HG02884 (cell line): ENCODE results near the gene FLII.
"Not testable (repeated sequence)": the region's sequence is repeated elsewhere in the genome, so short reads cannot be mapped to it uniquely, and the experiment has no call there.

Experiments
- ATAC-seq: cut with Tn5 transposase; IDR thresholded peaks from one replicate; pipeline ENCODE4 v1.9.1; 2021; ENCODE audit warnings: mild to moderate bottlenecking, moderate library complexity; ENCODE audit not compliant: unreplicated experiment

The FLII gene

DNA sequence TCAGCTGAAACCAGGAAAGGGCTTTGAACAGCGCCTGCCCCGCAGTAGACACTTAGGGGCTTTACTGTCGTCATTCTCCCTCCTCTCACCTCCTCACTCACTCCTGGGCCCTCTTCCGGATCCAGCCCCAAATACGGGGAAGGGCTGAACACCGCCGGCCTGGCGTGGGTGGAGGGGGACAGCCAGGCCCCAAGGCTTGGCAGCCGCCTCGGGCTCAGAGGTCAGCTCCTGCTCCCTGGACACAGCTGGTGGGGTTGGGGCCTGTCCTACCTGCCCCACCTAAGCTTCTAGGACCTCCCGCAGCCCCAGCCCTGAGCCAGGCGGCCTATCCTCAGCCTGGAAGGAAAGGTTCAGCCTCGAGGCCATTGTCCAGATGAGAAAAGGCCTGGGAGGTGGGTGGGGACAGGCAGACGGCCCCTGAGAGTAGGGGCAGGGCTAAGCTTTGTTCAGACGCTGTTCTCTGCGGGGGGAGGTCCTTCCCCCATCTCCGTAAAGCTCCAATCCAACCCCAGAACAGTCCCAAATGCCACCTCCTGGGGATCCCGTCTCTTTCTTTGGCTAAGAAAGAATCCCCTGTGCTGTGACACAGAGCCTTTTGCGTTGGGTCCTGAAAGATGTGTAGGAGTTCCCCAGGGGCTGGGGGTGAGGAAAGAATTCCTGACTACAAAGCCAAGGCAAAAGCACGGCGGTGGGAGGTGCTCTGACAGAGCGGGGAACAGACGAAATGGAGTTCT is 34.0 kb downstream of the FLII start:
- no peak for ATAC-seq

DNA sequence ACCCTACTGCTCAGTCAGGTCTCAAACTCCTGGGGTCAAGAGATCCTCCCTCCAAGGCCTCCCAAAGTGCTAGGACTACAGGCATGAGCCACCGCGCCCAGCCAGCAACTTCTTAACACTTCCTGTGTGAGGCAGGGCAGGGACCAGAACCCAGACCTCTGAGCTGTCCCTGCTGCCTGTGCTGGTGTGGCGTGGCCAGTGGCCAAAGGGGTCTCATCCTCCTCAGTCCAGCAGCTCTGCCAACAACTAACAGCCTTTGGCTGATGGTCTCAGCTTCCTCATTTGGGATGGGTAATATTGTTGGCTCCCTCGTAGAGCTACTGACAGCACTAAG is 34.5 kb downstream of the FLII start:
- ATAC-seq, result no peak

DNA sequence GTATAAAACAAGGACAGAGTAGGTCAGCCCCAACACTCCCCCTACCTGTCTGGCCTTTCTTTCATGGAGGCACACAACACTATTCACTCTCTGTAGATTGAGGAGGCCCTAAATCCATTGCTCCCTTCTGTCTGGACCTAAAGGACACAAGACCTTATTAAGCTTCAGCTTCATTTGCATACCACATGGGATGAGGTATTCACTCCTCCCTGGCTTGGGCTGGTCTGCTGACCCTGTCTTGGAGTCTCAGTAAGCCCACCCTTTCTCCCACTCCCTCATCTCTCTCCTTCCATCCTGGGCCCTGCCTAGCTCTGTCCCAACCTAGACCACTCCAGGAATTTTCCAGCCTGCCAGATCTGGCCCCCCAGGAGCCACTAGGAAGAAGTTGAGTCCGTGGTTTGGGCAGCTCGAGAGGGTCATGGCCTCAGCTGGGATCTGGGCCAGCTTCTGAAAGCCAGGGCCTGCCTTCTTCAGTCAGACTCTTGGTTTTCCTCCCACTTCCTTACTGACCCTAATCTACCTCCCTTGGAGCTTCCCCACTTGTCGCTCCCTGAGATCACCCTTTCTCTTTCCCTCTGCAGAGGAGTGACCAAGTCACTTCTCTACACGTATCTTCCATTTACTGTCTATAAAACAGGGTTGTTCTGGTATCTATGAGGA is 39.7 kb downstream of the FLII start:
- ATAC-seq, result no peak

DNA sequence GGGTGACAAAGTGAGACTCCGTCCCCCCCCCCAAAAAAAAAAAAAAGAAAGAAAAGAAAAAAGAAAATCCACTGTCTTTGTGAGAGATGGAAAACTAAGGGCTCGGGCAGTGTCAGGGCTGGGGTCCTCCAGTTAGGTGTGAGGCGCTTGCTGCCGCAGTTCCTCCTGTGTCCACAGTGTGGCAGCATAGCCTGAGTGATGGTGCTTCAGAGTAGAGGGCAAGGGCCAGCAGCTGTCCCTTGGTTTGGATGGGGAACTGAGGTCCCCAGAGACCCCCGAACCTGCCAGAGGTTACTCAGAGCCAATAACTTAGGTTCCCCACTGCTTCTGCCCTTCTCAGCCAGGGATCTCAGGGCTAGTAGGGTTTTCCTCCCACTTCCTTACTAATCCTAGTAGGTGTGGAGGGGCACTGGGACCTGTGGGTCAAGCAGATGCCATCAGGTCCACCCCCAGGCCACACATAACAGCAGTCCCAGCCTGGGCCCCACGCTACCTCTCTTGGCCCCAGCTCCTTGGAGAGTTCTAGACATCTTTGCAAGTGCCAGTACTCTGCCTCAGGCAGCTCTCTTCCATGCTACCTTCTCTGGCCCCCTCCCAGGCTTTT is 41.0 kb downstream of the FLII start:
- no peak for ATAC-seq

- not testable (repeated sequence) for ATAC-seq
Observed at GRCh38 chr17:18216906-18217305, 41.6 kb downstream of the FLII start.

- no peak for ATAC-seq
Observed at GRCh38 chr17:18213666-18214270, 44.8 kb downstream of the FLII start.

- ATAC-seq, result no peak
Observed at GRCh38 chr17:18208092-18208491, 50.4 kb downstream of the FLII start.

GRCh38 chr17:18206962-18207361 is 51.6 kb downstream of the FLII start:
- ATAC-seq, result no peak

GRCh38 chr17:18205861-18206260 is 52.7 kb downstream of the FLII start:
- no peak for ATAC-seq

- ATAC-seq, result no peak
Observed at GRCh38 chr17:18203308-18203707, 55.2 kb downstream of the FLII start.

DNA sequence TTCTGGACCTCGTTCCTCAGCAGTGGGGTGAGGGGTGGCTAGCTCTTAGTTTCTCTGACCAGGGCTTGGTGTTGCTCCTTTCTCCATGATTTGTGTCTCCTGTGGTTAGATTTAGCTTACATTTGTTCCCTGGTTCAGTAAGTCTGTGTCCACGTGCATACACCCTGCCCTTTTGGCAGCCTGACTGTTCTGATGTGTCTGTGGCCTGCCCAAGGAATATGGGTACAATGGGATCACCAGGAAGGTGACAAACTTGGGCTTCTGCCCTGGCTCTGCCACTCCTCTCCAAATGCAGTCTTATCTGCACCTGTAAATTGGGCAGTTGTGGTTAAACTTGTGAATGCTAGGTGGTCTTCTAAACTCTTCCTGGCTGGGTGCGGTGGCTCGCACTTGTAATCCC is 57.4 kb downstream of the FLII start:
- no peak for ATAC-seq

DNA sequence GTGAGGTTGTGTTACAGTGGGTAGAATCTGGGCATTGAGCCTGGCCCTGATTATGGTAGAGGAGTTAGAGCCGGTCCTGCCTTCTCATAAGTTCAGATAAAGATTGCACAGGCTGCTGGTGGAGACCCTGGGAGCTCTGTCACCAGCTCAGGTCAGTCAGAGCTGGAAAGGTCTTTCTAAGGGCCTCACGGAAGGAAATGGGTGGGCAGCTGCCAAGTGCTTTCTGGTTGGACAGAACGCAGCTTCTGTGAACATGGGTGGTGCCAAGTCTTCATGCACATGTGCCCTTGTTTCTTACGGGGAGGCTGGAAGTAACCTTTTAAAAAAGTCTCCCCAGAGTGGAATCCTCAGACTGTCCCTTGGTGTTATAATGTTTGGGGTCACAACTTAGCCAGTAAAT is 60.0 kb downstream of the FLII start:
- ATAC-seq, result no peak

DNA sequence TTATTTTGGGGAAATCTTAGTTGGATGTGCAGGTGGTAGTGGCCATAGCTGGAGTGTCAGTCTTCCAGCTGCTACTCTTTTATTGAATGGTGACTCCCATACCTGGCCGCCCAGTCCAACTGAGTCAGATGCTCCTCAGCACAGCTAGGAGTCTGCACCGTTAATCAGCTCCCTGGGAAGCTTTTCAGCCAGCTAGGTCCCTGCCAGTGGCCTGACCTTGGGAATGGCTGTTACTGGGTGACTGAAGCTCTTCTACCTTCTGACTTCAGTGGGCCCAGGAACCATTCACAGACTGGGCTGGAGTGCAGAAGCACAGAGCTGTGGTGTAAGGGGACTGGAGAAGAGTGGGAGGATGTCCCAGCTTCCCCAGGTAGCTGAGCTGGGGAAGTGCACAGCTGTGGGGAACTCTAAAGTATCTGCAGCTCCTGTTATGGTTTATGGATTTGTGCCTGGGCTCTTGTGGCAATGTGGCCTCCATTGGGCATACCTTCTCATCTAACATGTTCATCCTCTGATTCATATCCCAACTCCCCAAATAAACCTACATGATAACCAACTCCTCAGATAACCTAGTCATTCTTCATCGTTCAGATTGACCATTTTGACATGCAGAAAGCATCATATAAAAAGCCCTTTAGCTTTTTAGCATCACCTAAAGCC is 60.9 kb downstream of the FLII start:
- ATAC-seq, result no peak

DNA sequence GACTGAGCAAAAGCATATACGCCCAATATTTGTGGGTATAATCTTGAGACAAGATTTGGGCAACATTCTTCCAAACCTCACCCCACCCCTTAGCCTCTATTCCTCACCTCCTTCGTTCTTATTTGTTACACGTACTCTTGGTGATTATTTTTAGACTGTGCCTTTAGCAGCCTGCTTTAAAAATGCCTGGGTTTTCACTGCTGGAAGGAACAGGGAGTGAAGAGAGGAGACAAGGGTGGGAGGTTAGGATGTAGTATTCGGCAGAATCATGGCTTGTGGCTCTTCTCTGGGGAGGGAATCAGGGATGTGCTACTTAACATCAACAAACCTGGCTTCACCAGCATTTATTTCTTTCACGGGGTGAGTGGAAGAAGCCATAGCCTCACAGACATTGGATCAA is 63.3 kb downstream of the FLII start:
- ATAC-seq, result no peak
